Endothelial cell (in vitro differentiated cells): ENCODE measurements around the gene ADARB2. TPM values are rescaled to one million over a fixed set of nuclear protein-coding genes. Genes with fewer than 3 reads are reported as not detected.

Experiments used
- DNase-seq: peaks from one replicate; pipeline ENCODE4 v3.0.0; 2021; ENCODE audit warnings: low spot score
- H3K27ac Mint-ChIP-seq: one replicate; pipeline ENCODE4 v1.8.0; 2021; ENCODE audit warnings: mixed read lengths, inconsistent platforms; ENCODE audit not compliant: unreplicated experiment
- H3K27me3 Mint-ChIP-seq: one replicate; pipeline ENCODE4 v1.8.0; 2021; ENCODE audit warnings: mild to moderate bottlenecking, moderate library complexity, mixed read lengths, inconsistent platforms; ENCODE audit not compliant: unreplicated experiment
- H3K36me3 Mint-ChIP-seq: one replicate; pipeline ENCODE4 v1.8.0; 2021; ENCODE audit warnings: mild to moderate bottlenecking, low read depth, mixed read lengths, inconsistent platforms; ENCODE audit not compliant: unreplicated experiment
- H3K4me1 Mint-ChIP-seq: one replicate; pipeline ENCODE4 v1.8.0; 2021; ENCODE audit warnings: mild to moderate bottlenecking, mixed read lengths, inconsistent platforms; ENCODE audit not compliant: unreplicated experiment
- H3K4me3 Mint-ChIP-seq: one replicate; pipeline ENCODE4 v1.8.0; 2021; ENCODE audit warnings: mild to moderate bottlenecking, mixed read lengths, inconsistent platforms; ENCODE audit not compliant: unreplicated experiment
- H3K9me3 Mint-ChIP-seq: one replicate; pipeline ENCODE4 v1.8.0; 2021; ENCODE audit warnings: mixed read lengths, inconsistent platforms; ENCODE audit not compliant: unreplicated experiment
- CTCF ChIP-seq: fragments of 200-600 bp; sonication (generic); IDR thresholded peaks from one replicate; pipeline ENCODE4 v1.5.0; 2021; ENCODE audit warnings: antibody characterized with exemption; ENCODE audit not compliant: unreplicated experiment
- total RNA-seq: library from RNA; stranded (reverse); fragmentation: NEBNext Ultra II Directional; extraction: Animal tissue kit (Norgen Biotek cat#: 25700); gene quantifications from one replicate; pipeline ENCODE4 v1.2.1, GENCODE V29; 2021; ENCODE audit not compliant: unreplicated experiment

Gene ADARB2
- total RNA-seq, 1 donor from 2014 or later: 54.9 TPM

- H3K4me1 Mint-ChIP-seq: peaks cover 7% of the 10 kb centered on the region
- no peaks in the 10 kb centered on the region for H3K9me3 Mint-ChIP-seq
- H3K27ac Mint-ChIP-seq: no peak overlapping the region
- DNase-seq: no peak
- no peaks in the 10 kb centered on the region for H3K27me3 Mint-ChIP-seq
- TF ChIP-seq CTCF: no peak
- H3K36me3 Mint-ChIP-seq: no peaks in the 10 kb centered on the region
- H3K4me3 Mint-ChIP-seq: no peak overlapping the region
Observed at GRCh38 chr10:1605121-1605520, 132.2 kb downstream of the ADARB2 start.

- H3K4me1 Mint-ChIP-seq: peaks cover 4% of the 10 kb centered on the region
- H3K27ac Mint-ChIP-seq: no peak overlapping the region
- no peaks in the 10 kb centered on the region for H3K27me3 Mint-ChIP-seq
- H3K36me3 Mint-ChIP-seq: no peaks in the 10 kb centered on the region
- TF ChIP-seq CTCF: no peak
- H3K9me3 Mint-ChIP-seq: no peaks in the 10 kb centered on the region
- no peak for DNase-seq
- no peak overlapping the region for H3K4me3 Mint-ChIP-seq
Observed at GRCh38 chr10:1604246-1604645, 133.1 kb downstream of the ADARB2 start.

GRCh38 chr10:1603181-1603580 is 134.1 kb downstream of the ADARB2 start:
- no peak for DNase-seq

GRCh38 chr10:1602037-1602484 is 135.3 kb downstream of the ADARB2 start:
- no peak overlapping the region for H3K4me3 Mint-ChIP-seq
- DNase-seq: no peak
- peaks cover 3% of the 10 kb centered on the region for H3K4me1 Mint-ChIP-seq
- no peaks in the 10 kb centered on the region for H3K27me3 Mint-ChIP-seq
- H3K27ac Mint-ChIP-seq: no peak overlapping the region
- no peaks in the 10 kb centered on the region for H3K9me3 Mint-ChIP-seq
- no peaks in the 10 kb centered on the region for H3K36me3 Mint-ChIP-seq
- no peak for TF ChIP-seq CTCF

More at GRCh38 chr10:1603181-1603580, 134.1 kb downstream of the ADARB2 start:
- Mint-ChIP-seq H3K9me3 (no peaks in the 10 kb centered on the region), H3K4me3 (no peak overlapping the region), H3K36me3 (no peaks in the 10 kb centered on the region), H3K27ac (no peak overlapping the region), H3K4me1 (peaks cover 3% of the 10 kb centered on the region), H3K27me3 (no peaks in the 10 kb centered on the region)
- TF ChIP-seq CTCF: no peak

- peaks cover 3% of the 10 kb centered on the region for H3K4me1 Mint-ChIP-seq
- no peaks in the 10 kb centered on the region for H3K36me3 Mint-ChIP-seq
- no peak for DNase-seq
- TF ChIP-seq CTCF: no peak
- no peak overlapping the region for H3K27ac Mint-ChIP-seq
- no peaks in the 10 kb centered on the region for H3K9me3 Mint-ChIP-seq
- no peak overlapping the region for H3K4me3 Mint-ChIP-seq
- no peaks in the 10 kb centered on the region for H3K27me3 Mint-ChIP-seq
Observed at GRCh38 chr10:1601406-1601805, 135.9 kb downstream of the ADARB2 start.
